Cerebellar nuclear complex (tissue), 1 donor: ENCODE results near the gene PIGR.

Source experiments
- DNase-seq, 2 experiments: peaks; one replicate each; lab custom pipeline; 2025; lab: John Stamatoyannopoulos, UW

Gene PIGR

GRCh38 chr1:206946261-206946660 is at the start of gene PIGR:
Gene PIGR, minus strand, starts transcription at chr1:206946466. Its CDS starts 5,935 bp downstream, at chr1:206940531.
- no peak for DNase-seq

GRCh38 chr1:206992790-206993189 is 46.5 kb upstream of the PIGR start:
- no peak for DNase-seq

- no peak for DNase-seq
Observed at GRCh38 chr1:206987873-206988272, 41.6 kb upstream of the PIGR start.

GRCh38 chr1:206986885-206987284 is 40.6 kb upstream of the PIGR start:
- no peak for DNase-seq

GRCh38 chr1:206986402-206986801 is 40.1 kb upstream of the PIGR start:
- no peak for DNase-seq

GRCh38 chr1:206985162-206985749 is 39.0 kb upstream of the PIGR start:
- no peak for DNase-seq

GRCh38 chr1:206982216-206982615 is 36.0 kb upstream of the PIGR start:
- peak in 1 of 2 experiments; percentile 7 for DNase-seq

- no peak for DNase-seq
Observed at GRCh38 chr1:206979379-206980043, 33.2 kb upstream of the PIGR start.

GRCh38 chr1:206978259-206978658 is 32.0 kb upstream of the PIGR start:
- DNase-seq = no peak

- no peak for DNase-seq
Observed at GRCh38 chr1:206975306-206975705, 29.0 kb upstream of the PIGR start.

GRCh38 chr1:206974140-206974539 is 27.9 kb upstream of the PIGR start:
- DNase-seq = no peak

GRCh38 chr1:206972728-206973127 is 26.5 kb upstream of the PIGR start:
- DNase-seq = no peak

- DNase-seq = no peak
Observed at GRCh38 chr1:206971029-206971655, 24.9 kb upstream of the PIGR start.

- DNase-seq = no peak
Observed at GRCh38 chr1:206970446-206970845, 24.2 kb upstream of the PIGR start, which contains the start of gene FCAMR. Gene FCAMR, minus strand, starts transcription at chr1:206970460. Its CDS starts 335 bp downstream, at chr1:206970125.

- no peak for DNase-seq
Observed at GRCh38 chr1:206969090-206969489, 22.8 kb upstream of the PIGR start.

GRCh38 chr1:206967096-206967849 is 21.0 kb upstream of the PIGR start:
- no peak for DNase-seq

- no peak for DNase-seq
Observed at GRCh38 chr1:206965781-206966180, 19.5 kb upstream of the PIGR start.

GRCh38 chr1:206963740-206964139 is 17.5 kb upstream of the PIGR start:
- DNase-seq = no peak

GRCh38 chr1:206963119-206963712 is 16.9 kb upstream of the PIGR start:
- DNase-seq = no peak

GRCh38 chr1:206962272-206962671 is 16.0 kb upstream of the PIGR start:
- DNase-seq = no peak

GRCh38 chr1:206961668-206962067 is 15.4 kb upstream of the PIGR start:
- DNase-seq = no peak
